Body of pancreas (tissue), 4 donors: ENCODE data around the gene YEATS4.

Experiments used
- CTCF ChIP-seq, 7 experiments: fragments of 450-650 bp in 4 of 7; fragments of 200-600 bp in 3 of 7; sonication (generic) in 3 of 7; IDR thresholded peaks; one replicate each; pipeline ENCODE4 v1.5.1; 2016 to 2019; ENCODE audit warnings: antibody characterized with exemption in 7 of 7
- POLR2A ChIP-seq, 3 donors: fragments of 450-650 bp; IDR thresholded peaks; one replicate each; pipeline ENCODE4 v1.6.1; 2016; ENCODE audit warnings: antibody characterized with exemption in 3 of 3, mild to moderate bottlenecking in 2 of 3

DNA sequence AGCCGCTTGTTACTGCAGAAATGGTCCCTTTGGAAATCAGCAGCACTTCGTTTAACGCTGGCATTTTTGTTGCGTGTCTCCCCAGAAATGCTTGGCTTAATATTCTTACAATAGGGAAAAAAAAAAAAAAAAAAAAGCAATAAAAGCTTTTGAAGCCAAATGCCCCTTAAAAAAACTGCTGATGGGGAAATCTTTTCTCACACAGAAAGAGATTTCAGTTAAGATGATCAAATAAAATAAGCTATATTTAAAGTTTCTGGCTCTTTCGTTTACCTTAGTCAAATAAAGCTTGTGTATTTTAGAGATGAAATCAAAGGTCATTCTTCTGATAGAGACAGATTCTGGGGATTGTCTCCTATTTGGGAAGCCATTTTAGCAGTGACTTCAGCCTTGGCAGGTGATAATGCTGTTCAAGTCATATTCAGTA lies 58.2 kb downstream of the YEATS4 start:
- TF ChIP-seq CTCF (IDR thresholded peaks at IDR 0.05) (no peak), POLR2A (IDR thresholded peaks at IDR 0.05) (no peak)
